Activated naive CD4-positive, alpha-beta T cell treated with anti-CD3 and anti-CD28 coated beads, Interleukin-2, amount 50 U/mL, for 24 hours (primary cell): Measurements from ENCODE around the gene FXN.
"Not testable (repeated sequence)": the region's sequence is repeated elsewhere in the genome, so short reads cannot be mapped to it uniquely, and the experiment has no call there.

Experiments used
- H3K27ac Mint-ChIP-seq: one replicate; pipeline ENCODE4 v1.8.0; 2021; ENCODE audit warnings: mild to moderate bottlenecking, mixed read lengths
- H3K27me3 Mint-ChIP-seq: one replicate; pipeline ENCODE4 v1.8.0; 2021; ENCODE audit warnings: mixed read lengths
- H3K36me3 Mint-ChIP-seq: one replicate; pipeline ENCODE4 v1.8.0; 2021; ENCODE audit warnings: mixed read lengths
- H3K4me1 Mint-ChIP-seq: one replicate; pipeline ENCODE4 v1.8.0; 2021; ENCODE audit warnings: mixed read lengths
- H3K4me3 Mint-ChIP-seq: one replicate; pipeline ENCODE4 v1.8.0; 2021; ENCODE audit warnings: mild to moderate bottlenecking, mixed read lengths
- H3K9me3 Mint-ChIP-seq: one replicate; pipeline ENCODE4 v1.8.0; 2021; ENCODE audit warnings: mixed read lengths

The FXN gene

GRCh38 chr9:69045821-69046220 is 10.3 kb downstream of the FXN start:
- Mint-ChIP-seq H3K4me3 (no peak overlapping the region), H3K9me3 (no peaks in the 10 kb centered on the region), H3K27me3 (no peaks in the 10 kb centered on the region), H3K36me3 (peaks cover 8% of the 10 kb centered on the region), H3K4me1 (peaks cover 37% of the 10 kb centered on the region), H3K27ac (no peak overlapping the region)

GRCh38 chr9:69046723-69047122 is 11.2 kb downstream of the FXN start:
- Mint-ChIP-seq H3K27me3 (no peaks in the 10 kb centered on the region), H3K4me3 (no peak overlapping the region), H3K4me1 (peaks cover 33% of the 10 kb centered on the region), H3K36me3 (peaks cover 5% of the 10 kb centered on the region), H3K27ac (no peak overlapping the region), H3K9me3 (no peaks in the 10 kb centered on the region)

- peaks cover 5% of the 10 kb centered on the region for H3K36me3 Mint-ChIP-seq
- no peak overlapping the region for H3K4me3 Mint-ChIP-seq
- no peak overlapping the region for H3K27ac Mint-ChIP-seq
- H3K27me3 Mint-ChIP-seq: no peaks in the 10 kb centered on the region
- peaks cover 29% of the 10 kb centered on the region for H3K4me1 Mint-ChIP-seq
- H3K9me3 Mint-ChIP-seq: no peaks in the 10 kb centered on the region
Observed at GRCh38 chr9:69047371-69047770, 11.8 kb downstream of the FXN start.

GRCh38 chr9:69049094-69049493 is 13.5 kb downstream of the FXN start:
- peaks cover 13% of the 10 kb centered on the region for H3K4me1 Mint-ChIP-seq
- H3K27ac Mint-ChIP-seq: no peak overlapping the region
- no peaks in the 10 kb centered on the region for H3K9me3 Mint-ChIP-seq
- H3K27me3 Mint-ChIP-seq: no peaks in the 10 kb centered on the region
- no peak overlapping the region for H3K4me3 Mint-ChIP-seq
- H3K36me3 Mint-ChIP-seq: peaks cover 7% of the 10 kb centered on the region

- H3K36me3 Mint-ChIP-seq: peaks cover 10% of the 10 kb centered on the region
- H3K27me3 Mint-ChIP-seq, H3K9me3 Mint-ChIP-seq, H3K27ac Mint-ChIP-seq, H3K4me3 Mint-ChIP-seq, H3K4me1 Mint-ChIP-seq: not testable (repeated sequence)
Observed at GRCh38 chr9:69050936-69051335, 15.4 kb downstream of the FXN start.

GRCh38 chr9:69054989-69055388 is 19.4 kb downstream of the FXN start:
- H3K9me3 Mint-ChIP-seq: no peaks in the 10 kb centered on the region
- H3K36me3 Mint-ChIP-seq: peaks cover 22% of the 10 kb centered on the region
- H3K4me1 Mint-ChIP-seq: no peaks in the 10 kb centered on the region
- no peak overlapping the region for H3K27ac Mint-ChIP-seq
- no peaks in the 10 kb centered on the region for H3K27me3 Mint-ChIP-seq
- no peak overlapping the region for H3K4me3 Mint-ChIP-seq

- no peaks in the 10 kb centered on the region for H3K9me3 Mint-ChIP-seq
- H3K4me3 Mint-ChIP-seq: no peak overlapping the region
- H3K36me3 Mint-ChIP-seq: peaks cover 24% of the 10 kb centered on the region
- H3K4me1 Mint-ChIP-seq: peaks cover 7% of the 10 kb centered on the region
- no peaks in the 10 kb centered on the region for H3K27me3 Mint-ChIP-seq
- peak overlapping the region; percentile 69 for H3K27ac Mint-ChIP-seq
Observed at GRCh38 chr9:69056191-69056815, 20.8 kb downstream of the FXN start.

- H3K4me3 Mint-ChIP-seq: no peak overlapping the region
- H3K27ac Mint-ChIP-seq: no peak overlapping the region
- no peaks in the 10 kb centered on the region for H3K27me3 Mint-ChIP-seq
- no peaks in the 10 kb centered on the region for H3K9me3 Mint-ChIP-seq
- H3K4me1 Mint-ChIP-seq: peaks cover 7% of the 10 kb centered on the region
- peaks cover 24% of the 10 kb centered on the region for H3K36me3 Mint-ChIP-seq
Observed at GRCh38 chr9:69058101-69058500, 22.5 kb downstream of the FXN start.

GRCh38 chr9:69060766-69061165 is 25.2 kb downstream of the FXN start:
- Mint-ChIP-seq H3K27me3 (no peaks in the 10 kb centered on the region), H3K36me3 (peaks cover 24% of the 10 kb centered on the region), H3K27ac (no peak overlapping the region), H3K9me3 (no peaks in the 10 kb centered on the region), H3K4me1 (peaks cover 7% of the 10 kb centered on the region), H3K4me3 (no peak overlapping the region)

GRCh38 chr9:69062195-69062594 is 26.6 kb downstream of the FXN start:
- Mint-ChIP-seq H3K4me3 (no peak overlapping the region), H3K36me3 (peaks cover 22% of the 10 kb centered on the region)

GRCh38 chr9:69063839-69064238 is 28.3 kb downstream of the FXN start:
- H3K36me3 Mint-ChIP-seq: peaks cover 15% of the 10 kb centered on the region
- peaks cover 7% of the 10 kb centered on the region for H3K4me1 Mint-ChIP-seq

More at GRCh38 chr9:69062195-69062594, 26.6 kb downstream of the FXN start:
- Mint-ChIP-seq H3K9me3 (no peaks in the 10 kb centered on the region), H3K27me3 (no peaks in the 10 kb centered on the region), H3K27ac (no peak overlapping the region), H3K4me1 (peaks cover 7% of the 10 kb centered on the region)

GRCh38 chr9:69065660-69066059 is 30.1 kb downstream of the FXN start:
- H3K27ac Mint-ChIP-seq: no peak overlapping the region

More at GRCh38 chr9:69063839-69064238, 28.3 kb downstream of the FXN start:
- H3K4me3 Mint-ChIP-seq: no peak overlapping the region
- H3K27ac Mint-ChIP-seq: no peak overlapping the region
- no peaks in the 10 kb centered on the region for H3K9me3 Mint-ChIP-seq
- no peaks in the 10 kb centered on the region for H3K27me3 Mint-ChIP-seq

GRCh38 chr9:69066955-69067354 is 31.4 kb downstream of the FXN start:
- Mint-ChIP-seq H3K27ac (no peak overlapping the region), H3K4me3 (no peak overlapping the region), H3K27me3 (no peaks in the 10 kb centered on the region), H3K4me1 (no peaks in the 10 kb centered on the region), H3K36me3 (peaks cover 10% of the 10 kb centered on the region), H3K9me3 (no peaks in the 10 kb centered on the region)

More at GRCh38 chr9:69065660-69066059, 30.1 kb downstream of the FXN start:
- no peaks in the 10 kb centered on the region for H3K27me3 Mint-ChIP-seq
- no peaks in the 10 kb centered on the region for H3K9me3 Mint-ChIP-seq
- peaks cover 2% of the 10 kb centered on the region for H3K4me1 Mint-ChIP-seq
- no peak overlapping the region for H3K4me3 Mint-ChIP-seq
- H3K36me3 Mint-ChIP-seq: peaks cover 12% of the 10 kb centered on the region

GRCh38 chr9:69070201-69070600 is 34.6 kb downstream of the FXN start:
- Mint-ChIP-seq H3K27ac (no peak overlapping the region), H3K27me3 (no peaks in the 10 kb centered on the region), H3K4me1 (no peaks in the 10 kb centered on the region), H3K36me3 (peaks cover 8% of the 10 kb centered on the region), H3K4me3 (no peak overlapping the region), H3K9me3 (no peaks in the 10 kb centered on the region)

GRCh38 chr9:69071059-69071458 is 35.5 kb downstream of the FXN start:
- H3K36me3 Mint-ChIP-seq: peaks cover 5% of the 10 kb centered on the region
- H3K4me3 Mint-ChIP-seq: no peak overlapping the region
- H3K4me1 Mint-ChIP-seq: no peaks in the 10 kb centered on the region
- no peak overlapping the region for H3K27ac Mint-ChIP-seq
- H3K27me3 Mint-ChIP-seq: no peaks in the 10 kb centered on the region
- H3K9me3 Mint-ChIP-seq: no peaks in the 10 kb centered on the region

- no peak overlapping the region for H3K4me3 Mint-ChIP-seq
- H3K27ac Mint-ChIP-seq: no peak overlapping the region
- H3K27me3 Mint-ChIP-seq: no peaks in the 10 kb centered on the region
- no peaks in the 10 kb centered on the region for H3K9me3 Mint-ChIP-seq
- H3K36me3 Mint-ChIP-seq: peaks cover 2% of the 10 kb centered on the region
- no peaks in the 10 kb centered on the region for H3K4me1 Mint-ChIP-seq
Observed at GRCh38 chr9:69073103-69073502, 37.6 kb downstream of the FXN start.

GRCh38 chr9:69074801-69075200 is 39.2 kb downstream of the FXN start:
- H3K27ac Mint-ChIP-seq: no peak overlapping the region
- no peaks in the 10 kb centered on the region for H3K27me3 Mint-ChIP-seq
- peaks cover 11% of the 10 kb centered on the region for H3K36me3 Mint-ChIP-seq
- H3K4me3 Mint-ChIP-seq: no peak overlapping the region
- H3K9me3 Mint-ChIP-seq: no peaks in the 10 kb centered on the region
- no peaks in the 10 kb centered on the region for H3K4me1 Mint-ChIP-seq
